SU-DHL-6 (cell line): ENCODE results near the gene RBFOX2.

Experiments
- CTCF ChIP-seq: fragments of 200-600 bp; sonication (generic); IDR thresholded peaks from one replicate; pipeline ENCODE4 v1.5.1; 2017; ENCODE audit warnings: antibody characterized with exemption, mild to moderate bottlenecking, low read length, moderate library complexity; ENCODE audit not compliant: insufficient read depth, poor library complexity, severe bottlenecking
- EZH2phosphoT487 ChIP-seq: fragments of 200-600 bp; sonication (generic), shearing (Covaris generic); conservative IDR thresholded peaks from 2 replicates; pipeline ENCODE4 v1.6.1; 2018; ENCODE audit warnings: mild to moderate bottlenecking, antibody characterized with exemption, low read length, moderate library complexity, mixed read lengths

GRCh38 chr22:35781898-35782297 is 246.7 kb downstream of the RBFOX2 start:
- TF ChIP-seq CTCF, result no peak
- no peak for TF ChIP-seq EZH2phosphoT487
